ENCODE results near the gene MYL3.

The MYL3 gene

DNA sequence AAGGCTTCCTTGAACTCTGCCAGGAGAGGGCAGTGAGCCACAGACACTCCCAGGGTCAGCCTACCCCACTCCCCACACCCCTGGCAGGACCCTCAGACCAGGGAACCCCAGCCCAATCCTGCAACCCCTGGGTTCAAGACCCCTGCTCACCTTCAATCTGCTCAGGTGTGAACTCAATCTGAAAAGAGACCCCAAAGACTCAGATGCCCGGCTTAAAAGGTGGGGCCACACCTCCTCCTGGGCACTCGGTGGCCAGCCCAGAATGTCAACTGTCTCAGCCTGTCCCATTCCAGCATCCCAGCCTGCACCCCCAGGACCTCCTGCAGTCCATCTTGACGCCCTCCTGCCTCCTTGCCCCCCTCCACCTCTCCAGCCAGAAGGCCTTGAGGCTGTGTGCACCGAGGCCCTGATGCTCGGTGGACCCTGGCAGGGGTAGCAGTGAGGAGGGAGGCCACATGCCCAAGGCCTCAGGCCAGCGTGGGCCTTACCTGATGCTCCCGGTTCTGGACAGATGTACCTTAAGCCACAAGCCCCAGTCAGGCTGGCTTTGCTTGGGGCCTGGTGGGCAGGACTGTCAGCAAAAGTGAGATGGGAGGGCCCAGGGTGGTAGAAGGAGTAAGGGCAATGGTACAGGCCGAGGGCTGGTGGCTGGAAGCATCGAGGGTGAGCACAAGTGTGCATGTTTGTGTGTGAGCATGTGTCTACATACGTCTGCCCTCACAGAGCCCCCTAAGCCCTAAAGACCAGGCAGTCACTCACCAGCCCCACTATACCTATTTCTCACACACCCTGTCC is 2.2 kb downstream of the MYL3 start:
- H3K4me3 ChIP-seq (replicated peaks; ENCODE audit: low read depth, low read length) = no peak overlapping the region
- no peak for DNase-seq (ENCODE audit: extremely low read depth, insufficient read length)
- no peaks in the 10 kb centered on the region for H3K36me3 ChIP-seq (ENCODE audit: control insufficient read depth, insufficient read depth, low read length)
- H3K27me3 ChIP-seq (replicated peaks; ENCODE audit: control insufficient read depth, insufficient read depth, low read length) = no peaks in the 10 kb centered on the region; the same call in 1 of the 2 replicates
- TF ChIP-seq, protein P1, sequence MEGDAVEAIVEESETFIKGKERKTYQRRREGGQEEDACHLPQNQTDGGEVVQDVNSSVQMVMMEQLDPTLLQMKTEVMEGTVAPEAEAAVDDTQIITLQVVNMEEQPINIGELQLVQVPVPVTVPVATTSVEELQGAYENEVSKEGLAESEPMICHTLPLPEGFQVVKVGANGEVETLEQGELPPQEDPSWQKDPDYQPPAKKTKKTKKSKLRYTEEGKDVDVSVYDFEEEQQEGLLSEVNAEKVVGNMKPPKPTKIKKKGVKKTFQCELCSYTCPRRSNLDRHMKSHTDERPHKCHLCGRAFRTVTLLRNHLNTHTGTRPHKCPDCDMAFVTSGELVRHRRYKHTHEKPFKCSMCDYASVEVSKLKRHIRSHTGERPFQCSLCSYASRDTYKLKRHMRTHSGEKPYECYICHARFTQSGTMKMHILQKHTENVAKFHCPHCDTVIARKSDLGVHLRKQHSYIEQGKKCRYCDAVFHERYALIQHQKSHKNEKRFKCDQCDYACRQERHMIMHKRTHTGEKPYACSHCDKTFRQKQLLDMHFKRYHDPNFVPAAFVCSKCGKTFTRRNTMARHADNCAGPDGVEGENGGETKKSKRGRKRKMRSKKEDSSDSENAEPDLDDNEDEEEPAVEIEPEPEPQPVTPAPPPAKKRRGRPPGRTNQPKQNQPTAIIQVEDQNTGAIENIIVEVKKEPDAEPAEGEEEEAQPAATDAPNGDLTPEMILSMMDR (IDR thresholded peaks at IDR 0.05; ENCODE audit: insufficient read depth, low read length, poor library complexity, severe bottlenecking) = no peak

DNA sequence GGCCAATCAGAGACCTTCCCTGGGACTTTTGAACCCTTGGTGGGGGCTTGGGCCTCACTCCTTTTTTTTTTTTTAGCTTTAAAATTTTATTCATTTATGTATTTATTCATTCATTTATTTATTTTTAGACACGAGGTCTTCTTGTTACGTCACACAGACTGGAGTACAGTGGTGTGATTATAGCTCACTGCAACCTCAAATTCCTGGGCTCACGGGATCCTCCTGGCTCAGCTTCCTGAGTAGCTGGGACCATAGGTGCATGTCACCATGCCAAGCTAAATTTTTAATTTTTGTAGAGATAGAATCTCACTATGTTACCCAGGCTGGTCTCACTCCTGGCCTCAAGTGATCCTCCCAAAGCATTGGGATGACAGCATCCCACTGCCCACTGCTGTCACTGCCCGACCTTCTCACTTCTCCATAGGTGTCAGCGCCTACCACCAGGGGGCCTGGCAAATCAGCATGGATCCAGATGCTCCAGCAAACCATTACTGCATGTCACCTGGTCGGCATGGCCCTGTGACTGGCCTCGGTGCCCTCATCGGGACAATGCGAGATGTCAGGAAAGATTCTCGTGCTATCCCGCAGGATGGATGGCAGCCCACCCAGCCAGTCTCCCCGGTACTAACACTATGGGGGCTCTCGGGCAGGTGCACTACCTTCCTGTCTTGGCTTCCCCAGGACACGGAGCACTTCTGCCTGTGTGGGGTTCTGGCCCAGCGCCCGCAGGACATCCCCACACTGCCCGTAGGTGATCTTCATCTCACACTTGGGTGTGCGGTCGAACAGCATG is 3.0 kb downstream of the MYL3 start:
- no peaks in the 10 kb centered on the region; the same call in 1 of the 2 replicates for H3K27me3 ChIP-seq (replicated peaks; ENCODE audit: control insufficient read depth, insufficient read depth, low read length)
- DNase-seq (ENCODE audit: extremely low read depth, insufficient read length) = no peak
- TF ChIP-seq, protein P1 (IDR thresholded peaks at IDR 0.05; ENCODE audit: insufficient read depth, low read length, poor library complexity, severe bottlenecking) = peak; percentile 62
- H3K4me3 ChIP-seq (replicated peaks; ENCODE audit: low read depth, low read length) = no peak overlapping the region
- H3K36me3 ChIP-seq (ENCODE audit: control insufficient read depth, insufficient read depth, low read length) = no peaks in the 10 kb centered on the region

DNA sequence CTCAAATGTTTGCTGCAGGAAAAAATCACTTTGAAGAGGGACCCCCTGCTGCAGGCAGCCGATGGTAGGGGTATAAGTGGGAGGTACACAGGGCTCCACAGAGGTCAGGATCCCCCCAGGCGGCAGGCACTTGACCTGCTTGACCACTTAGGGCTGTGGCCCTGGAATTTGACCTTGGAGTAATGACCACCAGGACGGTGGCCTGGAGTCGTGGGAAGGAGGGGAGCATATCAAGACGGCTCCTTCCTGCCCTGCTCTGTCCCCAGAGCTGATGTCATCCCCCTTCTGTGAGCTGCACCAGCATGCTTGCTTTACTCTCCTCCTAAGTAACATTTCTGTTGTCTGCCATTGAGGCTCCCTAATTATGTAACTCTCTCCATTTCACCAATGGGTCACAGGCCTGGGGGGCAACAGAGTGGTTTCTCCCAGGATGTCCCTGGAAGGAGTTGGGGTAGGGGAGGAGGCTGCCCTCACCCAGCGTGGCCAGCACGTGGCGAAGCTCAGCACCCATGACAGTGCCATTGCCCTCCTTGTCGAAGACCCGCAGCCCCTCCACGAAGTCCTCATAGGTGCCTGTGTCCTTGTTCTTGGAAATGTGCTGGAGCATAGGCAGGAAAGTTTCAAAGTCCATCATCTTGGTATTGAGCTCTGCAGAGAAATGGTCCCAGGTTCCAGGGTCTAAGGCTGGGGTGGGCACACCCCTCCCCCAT is 4.1 kb downstream of the MYL3 start:
- Histone ChIP-seq H3K4me3 (replicated peaks; ENCODE audit: low read depth, low read length) (no peak overlapping the region), H3K27me3 (replicated peaks; ENCODE audit: control insufficient read depth, insufficient read depth, low read length) (no peaks in the 10 kb centered on the region; the same call in 1 of the 2 replicates), H3K36me3 (ENCODE audit: control insufficient read depth, insufficient read depth, low read length) (no peaks in the 10 kb centered on the region)
- TF ChIP-seq, protein P1 (IDR thresholded peaks at IDR 0.05; ENCODE audit: insufficient read depth, low read length, poor library complexity, severe bottlenecking) = no peak
- DNase-seq (ENCODE audit: extremely low read depth, insufficient read length) = no peak

DNA sequence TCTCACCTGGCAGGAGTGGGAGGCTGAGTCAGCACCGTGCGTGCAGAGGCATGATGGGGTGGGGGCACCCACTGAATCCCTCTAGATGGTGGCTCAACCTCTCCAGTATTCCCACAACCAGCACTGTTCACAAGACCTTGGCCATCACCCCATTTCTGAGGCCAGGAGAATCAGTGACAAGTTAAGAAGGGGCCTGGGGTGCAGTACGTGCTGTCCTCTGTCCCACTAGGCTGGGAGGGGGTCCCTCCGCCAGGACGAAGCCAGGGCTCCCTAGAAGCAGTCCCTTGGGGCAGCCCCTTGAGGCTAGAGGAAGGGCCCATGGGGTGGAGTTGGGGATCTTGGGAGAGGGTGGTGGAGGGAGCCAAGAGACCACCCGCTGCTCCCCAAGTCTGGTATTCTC is 4.8 kb downstream of the MYL3 start:
- Histone ChIP-seq H3K4me3 (replicated peaks; ENCODE audit: low read depth, low read length) (no peak overlapping the region), H3K27me3 (replicated peaks; ENCODE audit: control insufficient read depth, insufficient read depth, low read length) (no peaks in the 10 kb centered on the region; the same call in 1 of the 2 replicates), H3K36me3 (ENCODE audit: control insufficient read depth, insufficient read depth, low read length) (no peaks in the 10 kb centered on the region)
- TF ChIP-seq, protein P1 (IDR thresholded peaks at IDR 0.05; ENCODE audit: insufficient read depth, low read length, poor library complexity, severe bottlenecking) = no peak
- DNase-seq (ENCODE audit: extremely low read depth, insufficient read length) = no peak

DNA sequence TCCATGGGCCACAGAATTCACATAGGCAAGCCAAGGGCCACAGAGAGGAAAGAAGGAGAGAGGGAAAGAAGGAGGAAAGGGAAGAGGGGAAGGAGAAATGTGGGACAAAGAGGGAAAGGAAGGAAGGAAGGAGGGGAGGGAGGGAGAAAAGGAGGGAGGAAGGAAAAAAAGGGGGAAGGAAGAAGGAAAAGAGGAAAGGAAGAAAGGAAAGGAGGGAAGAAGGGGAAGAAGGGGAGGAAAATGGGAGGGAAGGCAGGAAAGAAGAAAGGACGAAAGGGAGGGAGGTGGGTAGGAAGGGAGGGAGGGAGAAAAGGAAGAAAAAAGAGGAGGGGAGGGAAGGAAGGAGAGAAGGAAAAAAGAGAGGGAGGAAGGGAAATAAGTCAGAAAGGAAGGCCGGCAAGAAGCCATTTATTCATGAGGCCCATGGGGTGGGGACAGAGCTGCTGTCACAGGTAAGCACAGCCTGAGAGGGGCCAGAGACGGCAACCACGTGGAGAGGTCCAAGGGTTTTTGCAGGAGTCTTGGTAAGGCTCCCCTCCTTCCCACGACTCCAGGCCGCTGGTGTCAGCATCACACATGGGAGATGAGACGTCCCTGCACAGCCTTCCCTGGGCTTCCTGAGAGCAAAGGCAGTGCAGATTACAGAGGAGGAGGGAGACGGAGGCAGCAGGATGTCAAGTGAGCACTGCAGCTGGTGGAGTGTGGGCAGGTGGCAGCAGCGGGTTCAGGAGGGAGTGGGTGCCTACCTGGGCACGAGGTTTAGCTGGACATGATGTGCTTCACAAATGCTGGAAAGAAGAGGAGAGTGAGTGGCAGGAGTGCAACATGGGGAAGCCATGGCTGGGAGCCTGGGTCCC is 5.5 kb downstream of the MYL3 start:
- Histone ChIP-seq H3K36me3 (ENCODE audit: control insufficient read depth, insufficient read depth, low read length) (no peaks in the 10 kb centered on the region), H3K4me3 (replicated peaks; ENCODE audit: low read depth, low read length) (no peak overlapping the region), H3K27me3 (replicated peaks; ENCODE audit: control insufficient read depth, insufficient read depth, low read length) (no peaks in the 10 kb centered on the region; the same call in 1 of the 2 replicates)
- DNase-seq (ENCODE audit: extremely low read depth, insufficient read length) = no peak
- TF ChIP-seq, protein P1 (IDR thresholded peaks at IDR 0.05; ENCODE audit: insufficient read depth, low read length, poor library complexity, severe bottlenecking) = no peak

Measured in GM06990 (cell line).